ENCODE results near the gene MIER2.

DNA sequence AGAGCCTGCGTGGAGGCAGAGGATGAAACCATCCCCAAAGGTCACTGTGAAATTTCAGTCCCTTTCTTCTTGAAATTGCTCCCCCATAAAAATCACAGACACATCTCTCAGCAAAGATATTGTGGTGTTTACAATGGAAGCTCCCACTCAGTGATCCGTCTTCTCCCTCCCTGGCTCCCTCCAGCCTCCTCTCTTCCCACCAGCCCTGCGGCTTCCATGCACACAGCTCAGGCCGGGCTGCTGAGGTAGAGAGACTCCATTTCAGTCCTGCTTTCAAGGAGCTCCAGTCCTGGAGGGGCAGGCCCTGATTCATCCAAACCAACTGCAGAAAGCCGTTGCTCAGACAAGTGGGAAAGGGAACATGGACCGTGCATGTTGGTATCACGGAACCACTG, 24.0 kb upstream of the MIER2 start:
- TF ChIP-seq, protein P1, sequence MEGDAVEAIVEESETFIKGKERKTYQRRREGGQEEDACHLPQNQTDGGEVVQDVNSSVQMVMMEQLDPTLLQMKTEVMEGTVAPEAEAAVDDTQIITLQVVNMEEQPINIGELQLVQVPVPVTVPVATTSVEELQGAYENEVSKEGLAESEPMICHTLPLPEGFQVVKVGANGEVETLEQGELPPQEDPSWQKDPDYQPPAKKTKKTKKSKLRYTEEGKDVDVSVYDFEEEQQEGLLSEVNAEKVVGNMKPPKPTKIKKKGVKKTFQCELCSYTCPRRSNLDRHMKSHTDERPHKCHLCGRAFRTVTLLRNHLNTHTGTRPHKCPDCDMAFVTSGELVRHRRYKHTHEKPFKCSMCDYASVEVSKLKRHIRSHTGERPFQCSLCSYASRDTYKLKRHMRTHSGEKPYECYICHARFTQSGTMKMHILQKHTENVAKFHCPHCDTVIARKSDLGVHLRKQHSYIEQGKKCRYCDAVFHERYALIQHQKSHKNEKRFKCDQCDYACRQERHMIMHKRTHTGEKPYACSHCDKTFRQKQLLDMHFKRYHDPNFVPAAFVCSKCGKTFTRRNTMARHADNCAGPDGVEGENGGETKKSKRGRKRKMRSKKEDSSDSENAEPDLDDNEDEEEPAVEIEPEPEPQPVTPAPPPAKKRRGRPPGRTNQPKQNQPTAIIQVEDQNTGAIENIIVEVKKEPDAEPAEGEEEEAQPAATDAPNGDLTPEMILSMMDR (IDR thresholded peaks at IDR 0.05) = no peak
- TF ChIP-seq POLR2AphosphoS5 (IDR thresholded peaks at IDR 0.05) = no peak

Measured in stomach (tissue), 4 donors.